C4-2B (cell line): ENCODE data around the gene PIK3CD.
"Not testable (repeated sequence)": the region's sequence is repeated elsewhere in the genome, so short reads cannot be mapped to it uniquely, and the experiment has no call there.

Source experiments
- H3K27ac ChIP-seq: fragments of 450-650 bp; 2 replicates; pipeline ENCODE4 v1.5.1; 2017
- CTCF ChIP-seq: fragments of 450-650 bp; conservative IDR thresholded peaks from 2 replicates; pipeline ENCODE4 v1.5.1; 2017; ENCODE audit warnings: mild to moderate bottlenecking
- ZFX ChIP-seq: fragments of 450-650 bp; IDR thresholded peaks from 2 replicates; pipeline ENCODE4 v1.6.1; 2017

The PIK3CD gene

GRCh38 chr1:9759939-9760338 is 108.4 kb downstream of the PIK3CD start:
- H3K27ac ChIP-seq: no peak overlapping the region
- TF ChIP-seq CTCF: no peak
- no peak for TF ChIP-seq ZFX

GRCh38 chr1:9760824-9761223 is 109.3 kb downstream of the PIK3CD start:
- H3K27ac ChIP-seq: no peak overlapping the region
- no peak for TF ChIP-seq CTCF
- TF ChIP-seq ZFX: no peak

- TF ChIP-seq ZFX (no peak), CTCF (no peak)
- no peak overlapping the region for H3K27ac ChIP-seq
Measured at GRCh38 chr1:9761855-9762254, 110.3 kb downstream of the PIK3CD start.

GRCh38 chr1:9762446-9762845 is 110.9 kb downstream of the PIK3CD start:
- H3K27ac ChIP-seq: not testable (repeated sequence)

- TF ChIP-seq CTCF: no peak
- TF ChIP-seq ZFX: no peak
Measured at GRCh38 chr1:9763914-9764313, 112.4 kb downstream of the PIK3CD start.

GRCh38 chr1:9764550-9764949 is 113.0 kb downstream of the PIK3CD start:
- TF ChIP-seq CTCF: no peak
- TF ChIP-seq ZFX: no peak
- no peak overlapping the region for H3K27ac ChIP-seq

More at GRCh38 chr1:9763914-9764313, 112.4 kb downstream of the PIK3CD start:
- no peak overlapping the region for H3K27ac ChIP-seq

GRCh38 chr1:9766759-9767442 is 115.4 kb downstream of the PIK3CD start:
- H3K27ac ChIP-seq: no peak overlapping the region
- TF ChIP-seq ZFX (no peak), CTCF (no peak)

GRCh38 chr1:9767964-9768668 is 116.6 kb downstream of the PIK3CD start:
- H3K27ac ChIP-seq: no peak overlapping the region
- TF ChIP-seq CTCF (no peak), ZFX (no peak)
